Cardiac fibroblast (primary cell): Measurements from ENCODE around the gene DOK1.
A peak's percentile ranks its signal among the peaks of the same experiment; 100 is the strongest.

Experiments
- DNase-seq, 2 donors: peaks; one replicate each; pipeline versions ENCODE4 v3.0.0 to v3.0.0-alpha.2; 2010; ENCODE audit warnings: low read depth in 2 of 2
- H3K4me3 ChIP-seq, 2 donors: replicated peaks in 1 of 2; 1 replicate in 1 of 2; 2 replicates in 1 of 2; pipeline ENCODE4 v1.5.1; 2011; ENCODE audit warnings: low read depth in 2 of 2, low read length in 2 of 2, mild to moderate bottlenecking in 2 of 2, moderate library complexity in 1 of 2
- CTCF ChIP-seq: IDR thresholded peaks from one replicate; pipeline ENCODE4 v1.5.1; 2011; ENCODE audit warnings: low read depth, mild to moderate bottlenecking, low read length, inconsistent platforms

Gene DOK1

GRCh38 chr2:74515981-74516633 lies 38.4 kb upstream of the DOK1 start:
- H3K4me3 ChIP-seq, result peak overlapping the region in 1 of 2 donors; percentile 24
- DNase-seq, result peak; percentile 56 to 59

GRCh38 chr2:74516650-74517049 lies 37.9 kb upstream of the DOK1 start:
- no peak overlapping the region for H3K4me3 ChIP-seq
- no peak for DNase-seq
- no peak for TF ChIP-seq CTCF

More at GRCh38 chr2:74515981-74516633, 38.4 kb upstream of the DOK1 start:
- TF ChIP-seq CTCF, result no peak

- no peak for TF ChIP-seq CTCF
- H3K4me3 ChIP-seq, result no peak overlapping the region
- DNase-seq, result no peak
Observed at GRCh38 chr2:74522516-74522915, 32.0 kb upstream of the DOK1 start.

- DNase-seq, result no peak
Observed at GRCh38 chr2:74524005-74524404, 30.5 kb upstream of the DOK1 start.

GRCh38 chr2:74524955-74525716 lies 29.4 kb upstream of the DOK1 start:
- H3K4me3 ChIP-seq, result no peak overlapping the region
- no peak for DNase-seq
- TF ChIP-seq CTCF, result no peak

More at GRCh38 chr2:74524005-74524404, 30.5 kb upstream of the DOK1 start:
- no peak overlapping the region for H3K4me3 ChIP-seq
- no peak for TF ChIP-seq CTCF

GRCh38 chr2:74525717-74526648 lies 28.5 kb upstream of the DOK1 start, which contains the start of gene DQX1:
DQX1 (minus strand) TSS chr2:74526231; CDS start chr2:74525729, 502 bp downstream.
- peak; percentile 30 to 49 for DNase-seq
- no peak for TF ChIP-seq CTCF
- H3K4me3 ChIP-seq, result no peak within 1 kb of the TSS
